ENCODE data around the gene PARP2. TPM values are rescaled to one million over a fixed set of nuclear protein-coding genes. Genes with fewer than 3 reads are reported as not detected.

Gene PARP2
- polyA plus RNA-seq, 1 donor: 35.5 TPM

DNA sequence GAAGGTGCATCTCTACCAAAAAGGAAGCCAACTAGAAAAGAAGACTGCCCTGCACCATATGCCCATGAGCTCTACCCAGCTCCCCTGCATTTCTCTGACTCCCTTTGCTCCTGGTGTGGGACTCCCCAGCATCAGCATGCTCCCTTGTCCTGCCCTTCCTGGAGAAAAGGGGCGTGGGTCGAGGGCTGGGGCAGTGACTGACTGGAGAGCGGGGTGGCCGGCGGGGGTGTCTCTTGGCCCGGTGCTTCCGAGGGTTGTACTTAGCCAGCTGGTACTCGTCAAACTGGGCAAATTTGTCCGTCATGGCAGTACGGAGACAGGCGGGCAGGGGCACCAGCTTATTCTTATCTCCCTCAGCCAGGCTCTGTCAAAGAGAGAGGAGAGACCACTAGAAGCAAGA lies 60.1 kb downstream of the PARP2 start:
- DNase-seq: no peak

Other genes with a start within 250 kb of the PARP2 start
- not detected for gene OR4K17, start 232.9 kb upstream of the PARP2 start, polyA plus RNA-seq (ENCODE audit: insufficient read length)
- not detected for gene OR4N5, start 204.8 kb upstream of the PARP2 start, polyA plus RNA-seq (ENCODE audit: insufficient read length)
- gene OR11G2, start 152.7 kb upstream of the PARP2 start, polyA plus RNA-seq (ENCODE audit: insufficient read length): not detected
- not detected for gene OR11H6, start 119.9 kb upstream of the PARP2 start, polyA plus RNA-seq (ENCODE audit: insufficient read length)
- not detected for gene OR11H7, start 114.7 kb upstream of the PARP2 start, polyA plus RNA-seq (ENCODE audit: insufficient read length)
- gene OR11H4, start 104.3 kb upstream of the PARP2 start, polyA plus RNA-seq (ENCODE audit: insufficient read length): not detected
- 11.3 TPM for gene TTC5, start 37.7 kb upstream of the PARP2 start, polyA plus RNA-seq (ENCODE audit: insufficient read length)
- gene CCNB1IP1, start 10.4 kb upstream of the PARP2 start, polyA plus RNA-seq (ENCODE audit: insufficient read length): 58.8 TPM
- 17.5 TPM for gene TEP1, start 69.9 kb downstream of the PARP2 start, polyA plus RNA-seq (ENCODE audit: insufficient read length)
- 0.97 TPM for gene KLHL33, start 92.5 kb downstream of the PARP2 start, polyA plus RNA-seq (ENCODE audit: insufficient read length)
- gene OSGEP, start 111.2 kb downstream of the PARP2 start, polyA plus RNA-seq (ENCODE audit: insufficient read length): 41.9 TPM
- 163 TPM for gene APEX1, start 111.6 kb downstream of the PARP2 start, polyA plus RNA-seq (ENCODE audit: insufficient read length)
- gene PIP4P1, start 117.8 kb downstream of the PARP2 start, polyA plus RNA-seq (ENCODE audit: insufficient read length): 18.6 TPM
- gene PNP, start 125.8 kb downstream of the PARP2 start, polyA plus RNA-seq (ENCODE audit: insufficient read length): 7.3 TPM
- not detected for gene RNASE10, start 161.9 kb downstream of the PARP2 start, polyA plus RNA-seq (ENCODE audit: insufficient read length)
- gene RNASE9, start 217.4 kb downstream of the PARP2 start, polyA plus RNA-seq (ENCODE audit: insufficient read length): not detected
- not detected for gene RNASE11, start 244.4 kb downstream of the PARP2 start, polyA plus RNA-seq (ENCODE audit: insufficient read length)
- not detected for gene RNASE12, start 247.7 kb downstream of the PARP2 start, polyA plus RNA-seq (ENCODE audit: insufficient read length)